T follicular helper cell (primary cell): ENCODE data around the gene DNAJC15.

Experiments
- DNase-seq: peaks from one replicate; pipeline ENCODE4 v3.0.0-alpha.2; 2020; ENCODE audit warnings: low read depth

DNAJC15 gene

GRCh38 chr13:43154839-43155238, 131.5 kb downstream of the DNAJC15 start:
- DNase-seq: no peak

GRCh38 chr13:43156916-43157315, 133.5 kb downstream of the DNAJC15 start:
- no peak for DNase-seq

GRCh38 chr13:43157796-43158195, 134.4 kb downstream of the DNAJC15 start:
- no peak for DNase-seq

- DNase-seq: no peak
These were observed 135.1 kb downstream of the DNAJC15 start for GRCh38 chr13:43158516-43158915.

- DNase-seq: no peak
These were observed 135.7 kb downstream of the DNAJC15 start for GRCh38 chr13:43159026-43159461.
